COR-L47 (cell line): ENCODE data around the gene DSC3.
"Not testable (repeated sequence)": the region's sequence is repeated elsewhere in the genome, so short reads cannot be mapped to it uniquely, and the experiment has no call there.

Experiments used
- DNase-seq: peaks from one replicate; lab custom pipeline; 2025; lab: John Stamatoyannopoulos, UW

Gene DSC3

GRCh38 chr18:31041271-31042083 is 1.1 kb downstream of the DSC3 start:
- no peak for DNase-seq

GRCh38 chr18:31040686-31041270 is 1.8 kb downstream of the DSC3 start:
- no peak for DNase-seq

GRCh38 chr18:31039426-31039825 is 3.1 kb downstream of the DSC3 start:
- no peak for DNase-seq

- DNase-seq: not testable (repeated sequence)
Observed at GRCh38 chr18:31037686-31038085, 4.9 kb downstream of the DSC3 start.

- DNase-seq: no peak
Observed at GRCh38 chr18:31034541-31034940, 8.0 kb downstream of the DSC3 start.

- DNase-seq: no peak
Observed at GRCh38 chr18:31030574-31031278, 11.8 kb downstream of the DSC3 start.

- no peak for DNase-seq
Observed at GRCh38 chr18:31015715-31016434, 26.7 kb downstream of the DSC3 start.

- not testable (repeated sequence) for DNase-seq
Observed at GRCh38 chr18:31011455-31011854, 31.1 kb downstream of the DSC3 start.

- no peak for DNase-seq
Observed at GRCh38 chr18:31010601-31011000, 31.9 kb downstream of the DSC3 start.

- DNase-seq: no peak
Observed at GRCh38 chr18:30999887-31000628, 42.5 kb downstream of the DSC3 start.

- DNase-seq: no peak
Observed at GRCh38 chr18:30999186-30999585, 43.4 kb downstream of the DSC3 start.

- DNase-seq: no peak
Observed at GRCh38 chr18:30997223-30997622, 45.3 kb downstream of the DSC3 start.

- no peak for DNase-seq
Observed at GRCh38 chr18:30992231-30992630, 50.3 kb downstream of the DSC3 start.

- DNase-seq: no peak
Observed at GRCh38 chr18:30991397-30991796, 51.1 kb downstream of the DSC3 start.

- no peak for DNase-seq
Observed at GRCh38 chr18:30989141-30989540, 53.4 kb downstream of the DSC3 start.

- DNase-seq: no peak
Observed at GRCh38 chr18:30988440-30988839, 54.1 kb downstream of the DSC3 start.

GRCh38 chr18:30987467-30988241 is 54.9 kb downstream of the DSC3 start:
- no peak for DNase-seq

GRCh38 chr18:30985753-30986152 is 56.8 kb downstream of the DSC3 start:
- no peak for DNase-seq

- no peak for DNase-seq
Observed at GRCh38 chr18:30982285-30982992, 60.1 kb downstream of the DSC3 start.

- DNase-seq: not testable (repeated sequence)
Observed at GRCh38 chr18:30978091-30978490, 64.5 kb downstream of the DSC3 start.
